GM19025 (cell line): ENCODE data around the gene OXT.
"Not testable (repeated sequence)": the region's sequence is repeated elsewhere in the genome, so short reads cannot be mapped to it uniquely, and the experiment has no call there.

Source experiments
- ATAC-seq: cut with Tn5 transposase; IDR thresholded peaks from one replicate; pipeline ENCODE4 v1.9.1; 2021; ENCODE audit warnings: mild to moderate bottlenecking, low read depth, moderate library complexity; ENCODE audit not compliant: unreplicated experiment

Gene OXT

GRCh38 chr20:3047486-3048419, 23.7 kb upstream of the OXT start:
- ATAC-seq, result no peak

DNA sequence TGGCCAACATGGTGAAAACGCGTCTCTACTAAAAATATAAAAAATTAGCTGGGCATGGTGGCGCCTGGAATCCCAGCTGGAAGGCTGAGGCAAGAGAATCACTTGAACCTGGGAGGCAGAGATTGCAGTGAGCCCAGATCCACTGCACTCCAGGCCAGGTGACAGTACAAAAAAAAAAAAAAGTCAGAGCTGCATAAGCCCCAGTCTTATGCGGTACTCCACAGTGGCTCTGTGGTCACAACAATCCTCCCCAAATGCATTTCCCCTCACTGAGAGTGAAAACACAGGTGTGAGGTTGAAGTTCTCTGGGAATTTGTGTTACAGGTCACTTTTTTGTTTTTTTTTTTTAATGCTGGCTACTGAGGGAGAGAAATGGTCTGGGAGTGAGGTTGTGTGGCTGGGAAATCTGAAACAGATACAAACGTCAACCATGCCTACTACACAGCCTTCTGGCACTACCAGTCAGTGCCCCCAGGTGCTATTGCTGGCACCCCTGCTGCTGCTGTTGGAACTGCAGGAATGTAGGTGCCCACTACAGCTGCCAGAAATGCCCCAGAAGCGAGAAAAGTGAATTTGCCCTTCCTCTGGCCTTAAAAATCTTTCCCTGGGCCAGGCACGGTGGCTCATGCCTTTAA, 19.9 kb upstream of the OXT start:
- no peak for ATAC-seq

DNA sequence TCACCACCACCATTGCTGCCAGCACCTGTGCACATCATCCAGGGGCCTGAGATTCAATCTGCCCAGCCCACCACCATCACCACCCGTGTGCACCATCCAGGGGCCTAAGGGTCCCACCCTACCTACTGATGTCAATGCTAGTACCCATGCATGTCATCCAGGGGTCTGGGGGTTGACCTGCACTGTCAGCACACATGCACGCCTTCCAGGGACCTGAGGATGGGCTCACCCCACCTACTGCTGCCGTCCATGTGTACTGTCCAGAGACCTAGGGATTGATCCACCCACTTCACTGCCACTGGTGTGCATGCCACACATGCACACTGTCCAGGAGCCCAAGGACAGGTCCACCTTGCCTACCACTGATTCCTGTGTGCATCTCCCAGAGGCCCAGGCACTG, 11.9 kb upstream of the OXT start:
- ATAC-seq, result no peak

GRCh38 chr20:3064119-3064518, 7.3 kb upstream of the OXT start:
- ATAC-seq, result not testable (repeated sequence)

DNA sequence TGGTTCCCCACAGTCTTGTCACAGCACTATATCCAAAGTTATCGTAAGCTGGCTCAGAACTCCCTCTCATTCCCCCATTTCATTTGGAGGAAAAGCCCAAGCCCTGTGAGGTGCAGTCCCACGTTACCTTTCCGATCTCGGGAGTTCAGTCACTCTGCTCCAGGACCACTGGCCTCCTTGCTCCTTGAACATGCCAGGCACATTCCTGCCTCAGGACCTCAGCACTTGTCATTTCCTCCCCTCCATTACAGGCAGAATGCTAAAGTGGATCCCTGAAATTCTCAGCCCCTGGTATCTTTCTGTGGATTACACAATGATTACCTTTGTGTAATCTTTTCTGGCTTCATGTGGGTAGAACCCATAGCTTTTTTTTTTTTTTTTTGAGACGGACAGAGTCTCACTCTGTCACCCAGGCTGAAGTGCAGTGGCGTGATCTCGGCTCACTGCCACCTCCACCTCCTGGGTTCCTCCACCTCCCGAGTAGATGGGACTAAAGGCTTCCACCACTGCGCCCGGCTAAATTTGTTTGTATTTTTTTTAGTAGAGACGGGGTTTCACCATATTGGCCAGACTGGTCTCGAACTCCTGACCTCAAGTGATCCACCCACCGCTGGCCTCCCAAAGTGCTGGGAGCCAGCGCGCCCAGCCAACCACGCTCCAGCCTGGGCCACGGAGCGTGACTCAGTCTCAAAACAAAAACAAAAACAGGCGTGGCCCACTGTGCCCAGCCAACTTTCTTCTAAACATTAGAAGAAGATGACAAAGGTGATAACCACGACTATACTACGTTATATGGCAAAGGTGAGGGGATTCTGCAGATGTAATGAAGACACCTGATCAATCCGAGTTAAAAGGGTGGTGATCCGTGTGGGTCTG, 4.0 kb upstream of the OXT start:
- no peak for ATAC-seq

GRCh38 chr20:3068075-3068474, 3.3 kb upstream of the OXT start:
- no peak for ATAC-seq

- no peak for ATAC-seq
Observed at GRCh38 chr20:3068986-3069900, 2.2 kb upstream of the OXT start.

DNA sequence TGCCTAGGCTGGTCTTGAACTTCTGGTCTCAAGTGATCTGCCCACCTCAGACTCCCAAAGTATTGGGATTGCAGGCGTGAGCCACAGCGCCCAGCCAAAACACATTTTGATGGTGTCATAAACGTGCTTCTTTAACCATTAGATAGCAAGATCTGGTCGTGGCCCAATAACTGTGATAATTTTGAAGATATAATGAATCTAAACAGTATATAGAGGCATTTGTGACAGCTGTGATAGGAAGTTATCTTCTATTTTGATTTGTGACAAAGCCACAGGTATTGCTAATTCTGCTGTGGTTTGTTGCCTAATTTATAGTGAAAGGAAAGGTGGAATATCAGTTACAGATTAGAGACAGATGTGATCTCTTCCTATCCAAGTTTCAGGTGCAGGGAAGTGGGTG, 695 bp upstream of the OXT start:
- no peak for ATAC-seq

DNA sequence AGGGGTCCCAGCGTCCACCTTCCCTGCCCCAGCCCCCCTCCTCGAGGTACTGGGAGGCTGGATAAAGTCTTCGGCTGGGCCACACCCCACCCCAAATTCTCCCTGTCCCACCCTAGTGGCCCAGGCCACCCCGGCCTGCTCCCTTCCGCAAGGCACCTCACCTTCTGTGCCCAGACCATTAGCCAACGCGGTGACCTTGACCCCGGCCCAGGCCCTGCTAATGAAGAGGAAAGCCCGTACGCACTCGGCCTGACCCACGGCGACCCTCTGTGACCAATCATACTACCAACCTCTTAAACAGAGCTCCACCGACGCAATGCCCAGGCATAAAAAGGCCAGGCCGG, 182 bp upstream of the OXT start:
- no peak for ATAC-seq

- no peak for ATAC-seq
Observed at GRCh38 chr20:3072530-3073250, 1.3 kb downstream of the OXT start.

- ATAC-seq, result not testable (repeated sequence)
Observed at GRCh38 chr20:3073251-3073643, 1.8 kb downstream of the OXT start.

DNA sequence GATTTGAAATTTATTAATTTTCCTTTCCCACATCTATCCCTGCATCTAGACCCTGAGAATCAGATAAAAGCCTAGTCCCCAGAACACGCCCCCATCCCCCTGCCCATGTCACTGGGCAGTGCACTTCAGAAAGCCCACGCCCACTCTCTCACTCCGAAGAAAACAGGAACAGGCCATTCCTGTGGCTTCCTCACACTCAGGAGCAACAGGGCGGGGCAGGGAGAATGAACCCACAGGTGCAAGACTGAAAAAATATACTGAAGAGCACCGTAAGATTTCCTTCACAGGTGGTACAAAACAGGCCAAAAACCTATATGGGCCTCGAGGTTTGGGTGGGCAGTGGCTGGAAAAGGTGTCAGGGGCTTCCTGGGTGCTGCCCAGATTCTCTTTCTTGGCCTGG, 3.4 kb downstream of the OXT start:
- ATAC-seq, result no peak

- not testable (repeated sequence) for ATAC-seq
Observed at GRCh38 chr20:3075315-3075714, 3.9 kb downstream of the OXT start.

- ATAC-seq, result no peak
Observed at GRCh38 chr20:3077618-3078134, 6.3 kb downstream of the OXT start.

- ATAC-seq, result no peak
Observed at GRCh38 chr20:3080939-3081388, 9.5 kb downstream of the OXT start.

- ATAC-seq, result no peak
Observed at GRCh38 chr20:3081641-3082040, 10.2 kb downstream of the OXT start.

DNA sequence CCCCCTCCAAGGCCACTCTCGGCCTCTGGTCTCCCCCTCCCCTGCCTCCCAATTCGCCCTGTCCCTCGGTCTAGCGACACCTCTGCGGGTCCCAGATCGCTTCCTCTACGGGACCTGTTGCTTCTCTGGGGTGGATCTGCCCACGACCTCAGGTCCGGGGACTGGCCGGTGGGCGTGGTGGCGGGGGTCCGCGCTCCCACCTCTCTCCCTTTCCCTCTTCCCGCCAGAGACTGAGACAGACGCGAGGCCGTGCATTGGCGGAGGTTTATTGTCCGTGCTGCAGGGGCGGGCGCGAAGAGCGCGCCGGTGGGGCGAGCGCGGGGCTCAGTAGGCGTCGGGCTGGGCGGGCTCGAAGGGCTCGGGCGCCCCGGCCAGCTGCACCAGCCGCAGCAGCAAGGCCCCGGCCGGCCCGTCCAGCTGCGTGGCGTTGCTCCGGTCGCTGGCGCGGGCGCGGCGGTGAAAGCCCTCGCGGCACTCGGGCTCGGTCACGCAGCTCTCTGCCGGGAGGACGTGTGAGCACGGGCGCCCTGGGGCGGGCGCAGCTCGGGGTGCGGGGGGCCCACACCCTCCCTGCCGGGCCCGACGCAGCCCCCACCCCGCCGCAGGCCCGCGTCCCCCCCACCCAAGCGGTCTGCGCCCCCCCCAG, 11.0 kb downstream of the OXT start:
- ATAC-seq, result no peak
